ENCODE results near the gene GALNT1.

GALNT1 gene

DNA sequence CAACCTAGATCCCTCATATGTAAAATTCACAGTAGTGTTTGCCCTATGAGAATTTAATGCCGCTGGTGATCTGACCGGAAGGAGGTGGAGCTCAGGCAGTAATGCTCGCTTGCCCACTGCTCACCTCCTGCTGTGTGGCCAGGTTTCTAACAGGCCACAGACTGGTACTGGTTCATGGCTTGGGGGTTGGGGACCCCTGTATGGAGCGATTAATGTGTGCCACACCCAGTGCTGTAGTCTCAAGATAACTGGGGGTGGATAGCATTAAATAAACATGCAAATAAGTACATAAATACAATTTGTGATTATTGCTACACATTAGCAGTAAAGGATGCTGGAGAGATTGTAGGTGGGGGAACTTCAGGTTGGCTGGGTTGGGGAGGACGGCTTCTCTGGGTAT, 3.2 kb downstream of the GALNT1 start:
- Histone ChIP-seq H3K9me3 (ENCODE audit: control insufficient read depth in 1 of 2, low read length in 2 of 2) (peaks cover 0 to 7% of the 10 kb centered on the region in 2 donors), H3K4me1 (ENCODE audit: control insufficient read depth in 1 of 2, insufficient read depth in 2 of 2, low read length in 2 of 2) (peaks cover 7 to 8% of the 10 kb centered on the region in 2 donors), H3K27ac (ENCODE audit: low read length) (no peak overlapping the region), H3K27me3 (ENCODE audit: low read depth, low read length) (no peaks in the 10 kb centered on the region), H3K4me3 (ENCODE audit: low read depth in 1 of 2, low read length in 2 of 2) (no peak overlapping the region), H3K36me3 (ENCODE audit: control insufficient read depth in 1 of 2, insufficient read depth in 2 of 2, low read length in 2 of 2) (no peaks in the 10 kb centered on the region)

DNA sequence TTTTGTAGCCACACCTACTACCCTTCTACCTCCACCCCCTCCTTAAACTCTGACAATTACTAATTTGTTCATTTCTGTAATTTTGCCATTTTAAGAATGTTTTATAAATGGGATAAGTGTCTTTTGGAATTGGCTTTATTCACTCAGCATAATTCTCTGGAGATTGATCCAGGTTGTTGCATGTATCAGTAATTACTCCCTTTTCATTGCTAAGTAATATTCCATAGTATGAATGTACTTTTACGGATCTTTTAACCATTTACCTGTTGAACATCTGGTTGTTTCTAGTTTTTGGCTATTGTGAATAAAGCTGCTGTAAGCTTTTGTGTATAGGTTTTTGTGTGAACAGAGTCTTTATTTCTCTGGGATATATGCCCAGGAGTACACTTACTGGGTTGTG, 4.1 kb downstream of the GALNT1 start:
- Histone ChIP-seq H3K9me3 (ENCODE audit: control insufficient read depth in 1 of 2, low read length in 2 of 2) (peaks cover 0 to 7% of the 10 kb centered on the region in 2 donors), H3K4me3 (ENCODE audit: low read depth in 1 of 2, low read length in 2 of 2) (no peak overlapping the region), H3K27me3 (ENCODE audit: low read depth, low read length) (no peaks in the 10 kb centered on the region), H3K36me3 (ENCODE audit: control insufficient read depth in 1 of 2, insufficient read depth in 2 of 2, low read length in 2 of 2) (no peaks in the 10 kb centered on the region), H3K27ac (ENCODE audit: low read length) (no peak overlapping the region), H3K4me1 (ENCODE audit: control insufficient read depth in 1 of 2, insufficient read depth in 2 of 2, low read length in 2 of 2) (peaks cover 7 to 8% of the 10 kb centered on the region in 2 donors)

DNA sequence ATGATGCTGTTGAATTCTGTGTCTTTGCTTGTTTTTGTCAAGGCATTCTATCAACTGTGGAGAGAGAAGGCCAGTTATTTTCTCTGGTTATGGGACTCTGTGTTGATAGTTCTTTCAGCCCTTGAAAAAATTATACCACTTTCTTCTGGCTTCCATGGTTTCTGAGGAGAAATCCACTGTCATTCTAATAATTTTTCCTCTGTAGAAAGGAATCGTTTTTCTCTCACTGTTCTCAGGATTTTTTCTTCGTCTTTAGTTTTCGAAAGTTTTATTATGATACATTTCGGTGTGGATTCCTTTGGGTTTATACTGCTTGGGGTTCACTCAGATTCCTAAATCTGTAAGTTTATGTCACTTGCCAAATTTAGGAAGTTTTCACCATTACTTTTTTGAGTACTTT, 6.6 kb downstream of the GALNT1 start:
- Histone ChIP-seq H3K9me3 (ENCODE audit: control insufficient read depth in 1 of 2, low read length in 2 of 2) (peaks cover 0 to 7% of the 10 kb centered on the region in 2 donors), H3K27me3 (ENCODE audit: low read depth, low read length) (no peaks in the 10 kb centered on the region), H3K4me3 (ENCODE audit: low read depth in 1 of 2, low read length in 2 of 2) (peak overlapping the region in 1 of 2 donors; percentile 2), H3K27ac (ENCODE audit: low read length) (no peak overlapping the region), H3K4me1 (ENCODE audit: control insufficient read depth in 1 of 2, insufficient read depth in 2 of 2, low read length in 2 of 2) (peaks cover 6 to 25% of the 10 kb centered on the region in 2 donors), H3K36me3 (ENCODE audit: control insufficient read depth in 1 of 2, insufficient read depth in 2 of 2, low read length in 2 of 2) (no peaks in the 10 kb centered on the region)

DNA sequence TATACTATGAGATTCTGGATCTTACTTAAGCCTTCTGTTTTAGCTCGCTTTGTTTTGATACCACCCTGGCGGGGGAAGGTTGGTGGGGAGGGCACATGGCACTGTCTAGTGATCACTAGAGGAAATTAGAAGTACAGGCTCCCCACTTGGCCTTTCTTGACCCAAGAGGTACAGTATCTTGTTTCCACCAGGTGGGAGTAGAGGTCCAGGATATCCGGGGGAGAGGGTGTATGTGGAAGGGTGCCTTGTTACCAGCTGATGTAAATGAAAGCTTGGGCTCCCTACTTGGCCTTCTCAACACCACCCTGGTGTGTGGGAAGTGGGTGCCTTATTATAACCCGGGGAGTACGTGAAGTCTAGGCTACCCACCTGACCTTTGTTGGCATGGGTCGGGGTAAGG, 7.5 kb downstream of the GALNT1 start:
- H3K27ac ChIP-seq (ENCODE audit: low read length), result no peak overlapping the region
- H3K36me3 ChIP-seq (ENCODE audit: control insufficient read depth in 1 of 2, insufficient read depth in 2 of 2, low read length in 2 of 2), result no peaks in the 10 kb centered on the region
- H3K9me3 ChIP-seq (ENCODE audit: control insufficient read depth in 1 of 2, low read length in 2 of 2), result peaks cover 0 to 7% of the 10 kb centered on the region in 2 donors
- H3K27me3 ChIP-seq (ENCODE audit: low read depth, low read length), result no peaks in the 10 kb centered on the region
- H3K4me1 ChIP-seq (ENCODE audit: control insufficient read depth in 1 of 2, insufficient read depth in 2 of 2, low read length in 2 of 2), result peaks cover 6 to 24% of the 10 kb centered on the region in 2 donors
- H3K4me3 ChIP-seq (ENCODE audit: low read depth in 1 of 2, low read length in 2 of 2), result no peak overlapping the region

DNA sequence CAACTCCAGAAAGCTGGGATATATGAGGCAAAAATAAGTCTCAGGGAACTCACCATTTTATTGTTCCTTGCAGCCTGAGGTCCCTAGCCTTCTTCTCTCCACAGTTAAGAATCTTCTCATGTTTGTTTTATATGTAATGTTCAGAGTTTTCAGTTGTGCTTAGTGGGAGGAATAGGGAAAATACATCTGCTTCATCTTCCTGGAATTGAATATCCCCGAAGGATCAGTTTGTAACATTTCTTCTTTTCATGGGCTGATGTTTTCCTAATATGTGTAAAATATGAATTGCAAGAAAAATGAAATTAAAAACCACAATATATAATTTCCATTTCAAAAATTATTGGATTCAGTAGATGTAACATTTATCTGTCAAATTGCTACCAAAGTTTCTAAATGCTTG, 8.0 kb downstream of the GALNT1 start:
- Histone ChIP-seq H3K27ac (ENCODE audit: low read length) (no peak overlapping the region), H3K4me3 (ENCODE audit: low read depth in 1 of 2, low read length in 2 of 2) (no peak overlapping the region), H3K4me1 (ENCODE audit: control insufficient read depth in 1 of 2, insufficient read depth in 2 of 2, low read length in 2 of 2) (peaks cover 6 to 27% of the 10 kb centered on the region in 2 donors), H3K36me3 (ENCODE audit: control insufficient read depth in 1 of 2, insufficient read depth in 2 of 2, low read length in 2 of 2) (no peaks in the 10 kb centered on the region), H3K27me3 (ENCODE audit: low read depth, low read length) (no peaks in the 10 kb centered on the region), H3K9me3 (ENCODE audit: control insufficient read depth in 1 of 2, low read length in 2 of 2) (peaks cover 0 to 7% of the 10 kb centered on the region in 2 donors)

DNA sequence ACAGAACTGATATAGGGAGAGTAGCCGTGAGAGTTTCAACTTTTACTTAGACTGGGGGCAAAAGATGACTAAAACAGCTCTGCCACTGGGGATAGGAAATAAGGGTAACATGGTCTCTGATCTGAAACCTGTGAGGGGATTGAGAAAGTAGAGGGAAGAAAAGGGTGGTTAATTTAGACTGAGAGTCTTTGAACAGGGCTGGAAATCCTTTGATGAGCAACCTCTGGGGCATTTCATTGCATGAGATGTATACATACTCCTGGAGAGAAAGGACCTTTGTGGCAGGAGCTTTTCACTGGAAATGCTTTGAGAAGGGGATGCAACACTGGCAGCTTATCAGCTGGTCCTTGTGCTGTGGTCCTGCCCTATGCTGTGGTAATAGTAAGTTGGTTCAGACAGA, 9.4 kb downstream of the GALNT1 start:
- H3K4me3 ChIP-seq (ENCODE audit: low read depth in 1 of 2, low read length in 2 of 2), result no peak overlapping the region
- no peaks in the 10 kb centered on the region for H3K27me3 ChIP-seq (ENCODE audit: low read depth, low read length)

DNA sequence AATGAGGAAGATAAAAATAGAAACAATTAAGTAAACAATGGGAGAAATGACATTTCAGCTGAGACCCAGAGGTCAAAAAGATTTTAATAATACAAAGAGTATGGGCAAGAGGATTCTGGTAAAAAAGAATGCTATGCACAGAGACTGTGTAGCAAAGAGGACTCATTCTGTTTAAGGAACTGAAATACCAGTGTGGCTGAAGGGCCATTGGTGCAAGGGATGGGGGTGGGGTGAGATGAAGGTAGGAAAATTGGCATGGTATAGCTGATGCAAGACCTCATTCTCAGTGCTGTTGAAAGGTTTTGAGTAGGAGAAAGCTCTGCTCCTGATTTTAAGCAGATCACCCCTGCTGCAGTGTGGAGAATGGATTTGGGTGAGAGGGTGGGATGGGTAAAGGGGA, 10.8 kb downstream of the GALNT1 start:
- no peaks in the 10 kb centered on the region for H3K36me3 ChIP-seq (ENCODE audit: control insufficient read depth in 1 of 2, insufficient read depth in 2 of 2, low read length in 2 of 2)
- no peaks in the 10 kb centered on the region for H3K27me3 ChIP-seq (ENCODE audit: low read depth, low read length)
- no peak overlapping the region for H3K4me3 ChIP-seq (ENCODE audit: low read depth in 1 of 2, low read length in 2 of 2)

More for the DNA sequence above, 9.4 kb downstream of the GALNT1 start:
- no peak overlapping the region for H3K27ac ChIP-seq (ENCODE audit: low read length)
- H3K4me1 ChIP-seq (ENCODE audit: control insufficient read depth in 1 of 2, insufficient read depth in 2 of 2, low read length in 2 of 2), result peaks cover 6 to 32% of the 10 kb centered on the region in 2 donors
- H3K36me3 ChIP-seq (ENCODE audit: control insufficient read depth in 1 of 2, insufficient read depth in 2 of 2, low read length in 2 of 2), result no peaks in the 10 kb centered on the region
- peaks cover 0 to 7% of the 10 kb centered on the region in 2 donors for H3K9me3 ChIP-seq (ENCODE audit: control insufficient read depth in 1 of 2, low read length in 2 of 2)

DNA sequence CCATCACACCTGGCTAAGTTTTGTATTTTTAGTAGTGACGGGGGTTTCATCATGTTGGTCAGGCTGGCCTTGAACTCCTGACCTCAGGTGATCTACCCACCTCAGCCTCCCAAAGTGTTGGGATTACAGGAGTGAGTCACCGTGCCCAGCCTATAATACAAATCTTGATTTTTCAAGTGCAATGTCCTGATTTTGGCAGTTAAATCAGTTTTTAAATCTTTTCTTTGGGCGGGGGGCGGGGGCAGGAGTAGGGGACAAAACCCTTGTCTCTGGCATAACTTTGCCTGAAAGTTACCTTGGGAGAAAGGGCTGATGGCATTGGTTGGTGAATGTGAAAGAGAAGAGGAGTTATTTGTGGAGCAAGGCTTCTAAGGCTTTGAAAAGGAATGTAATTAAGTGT, 12.3 kb downstream of the GALNT1 start:
- Histone ChIP-seq H3K9me3 (ENCODE audit: control insufficient read depth in 1 of 2, low read length in 2 of 2) (no peaks in the 10 kb centered on the region), H3K4me1 (ENCODE audit: control insufficient read depth in 1 of 2, insufficient read depth in 2 of 2, low read length in 2 of 2) (peaks cover 6 to 32% of the 10 kb centered on the region in 2 donors), H3K4me3 (ENCODE audit: low read depth in 1 of 2, low read length in 2 of 2) (no peak overlapping the region), H3K36me3 (ENCODE audit: control insufficient read depth in 1 of 2, insufficient read depth in 2 of 2, low read length in 2 of 2) (no peaks in the 10 kb centered on the region), H3K27ac (ENCODE audit: low read length) (no peak overlapping the region), H3K27me3 (ENCODE audit: low read depth, low read length) (no peaks in the 10 kb centered on the region)

More for the DNA sequence above, 10.8 kb downstream of the GALNT1 start:
- H3K9me3 ChIP-seq (ENCODE audit: control insufficient read depth in 1 of 2, low read length in 2 of 2), result peaks cover 0 to 7% of the 10 kb centered on the region in 2 donors
- H3K4me1 ChIP-seq (ENCODE audit: control insufficient read depth in 1 of 2, insufficient read depth in 2 of 2, low read length in 2 of 2), result peaks cover 6 to 32% of the 10 kb centered on the region in 2 donors
- H3K27ac ChIP-seq (ENCODE audit: low read length), result no peak overlapping the region

DNA sequence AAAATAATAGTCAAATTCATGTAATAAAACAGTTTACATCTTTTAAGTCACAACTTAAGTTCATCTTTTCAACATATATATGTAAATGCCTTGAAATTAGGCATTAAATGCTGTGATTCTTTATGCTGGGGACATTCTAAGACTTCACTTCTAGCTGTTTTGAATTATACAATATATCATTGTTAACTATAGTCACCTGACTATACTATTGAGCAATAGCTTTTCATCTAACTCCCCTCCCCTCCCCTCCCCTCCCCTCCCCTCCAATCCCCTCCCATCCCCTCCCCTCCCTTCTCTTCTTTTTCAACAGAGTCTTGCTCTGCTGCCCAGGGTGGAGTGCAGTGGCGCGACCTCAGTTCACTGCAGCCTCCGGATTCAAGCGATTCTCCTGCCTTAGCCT, 16.2 kb downstream of the GALNT1 start:
- Histone ChIP-seq H3K4me3 (ENCODE audit: low read depth in 1 of 2, low read length in 2 of 2) (no peak overlapping the region), H3K4me1 (ENCODE audit: control insufficient read depth in 1 of 2, insufficient read depth in 2 of 2, low read length in 2 of 2) (peaks cover 0 to 14% of the 10 kb centered on the region in 2 donors), H3K27me3 (ENCODE audit: low read depth, low read length) (no peaks in the 10 kb centered on the region), H3K27ac (ENCODE audit: low read length) (no peak overlapping the region), H3K9me3 (ENCODE audit: control insufficient read depth in 1 of 2, low read length in 2 of 2) (peaks cover 0 to 17% of the 10 kb centered on the region in 2 donors), H3K36me3 (ENCODE audit: control insufficient read depth in 1 of 2, insufficient read depth in 2 of 2, low read length in 2 of 2) (no peaks in the 10 kb centered on the region)

DNA sequence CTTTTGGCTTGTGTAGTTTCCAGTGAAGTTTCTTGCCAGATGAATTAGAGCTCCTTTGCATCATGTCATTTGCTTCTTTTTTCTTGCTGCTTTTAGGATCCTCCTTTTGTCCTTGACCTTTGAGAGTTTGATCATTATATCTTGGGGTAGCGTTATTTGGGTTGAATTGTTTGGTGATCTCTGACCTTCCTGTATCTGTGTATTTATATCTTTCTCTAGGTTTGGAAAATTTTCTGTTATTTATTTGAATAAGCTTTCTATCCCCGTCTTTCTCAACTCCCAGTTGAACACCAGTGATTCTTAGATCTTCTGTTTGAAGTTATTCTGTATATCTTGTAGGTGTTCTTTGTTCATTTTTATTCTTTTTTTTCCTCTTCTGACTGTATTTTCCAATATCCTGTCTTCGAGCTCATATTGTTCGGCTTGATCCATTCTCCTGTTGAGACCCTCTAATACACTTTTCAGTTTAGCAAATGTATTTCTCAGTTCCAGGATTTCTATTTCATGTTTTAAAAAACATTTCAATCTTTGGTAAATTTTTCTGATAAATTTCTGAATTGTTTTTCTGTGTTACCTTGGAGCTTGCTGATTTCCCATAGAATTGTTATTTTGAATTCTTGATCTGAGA, 20.8 kb downstream of the GALNT1 start:
- Histone ChIP-seq H3K36me3 (ENCODE audit: control insufficient read depth in 1 of 2, insufficient read depth in 2 of 2, low read length in 2 of 2) (no peaks in the 10 kb centered on the region), H3K9me3 (ENCODE audit: control insufficient read depth in 1 of 2, low read length in 2 of 2) (peaks cover 0 to 21% of the 10 kb centered on the region in 2 donors), H3K4me3 (ENCODE audit: low read depth in 1 of 2, low read length in 2 of 2) (peak overlapping the region in 1 of 2 donors; percentile 8), H3K4me1 (ENCODE audit: control insufficient read depth in 1 of 2, insufficient read depth in 2 of 2, low read length in 2 of 2) (no peaks in the 10 kb centered on the region), H3K27ac (ENCODE audit: low read length) (no peak overlapping the region), H3K27me3 (ENCODE audit: low read depth, low read length) (no peaks in the 10 kb centered on the region)

DNA sequence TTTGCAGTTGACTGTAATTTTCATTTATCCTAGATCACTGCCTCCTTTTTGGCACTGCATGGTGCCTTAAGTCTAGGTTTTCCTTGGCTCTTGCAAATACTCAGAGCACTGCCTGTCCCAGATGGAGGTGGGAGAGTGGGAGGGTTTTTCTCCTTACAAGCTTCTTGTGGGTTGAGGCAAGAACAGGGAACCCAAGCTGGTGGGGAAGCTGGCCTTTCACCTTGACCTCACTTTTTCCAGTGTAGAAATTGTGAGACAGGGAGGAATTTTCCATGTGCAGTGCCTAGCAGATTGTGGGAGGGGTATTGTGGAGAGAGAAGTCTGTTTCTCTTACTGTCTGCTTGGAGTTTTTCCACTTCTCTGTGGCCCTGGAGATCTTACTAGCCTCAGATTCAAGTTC, 21.5 kb downstream of the GALNT1 start:
- Histone ChIP-seq H3K4me3 (ENCODE audit: low read depth in 1 of 2, low read length in 2 of 2) (no peak overlapping the region), H3K4me1 (ENCODE audit: control insufficient read depth in 1 of 2, insufficient read depth in 2 of 2, low read length in 2 of 2) (no peaks in the 10 kb centered on the region), H3K27ac (ENCODE audit: low read length) (no peak overlapping the region), H3K27me3 (ENCODE audit: low read depth, low read length) (no peaks in the 10 kb centered on the region), H3K36me3 (ENCODE audit: control insufficient read depth in 1 of 2, insufficient read depth in 2 of 2, low read length in 2 of 2) (no peaks in the 10 kb centered on the region), H3K9me3 (ENCODE audit: control insufficient read depth in 1 of 2, low read length in 2 of 2) (peaks cover 0 to 21% of the 10 kb centered on the region in 2 donors)

DNA sequence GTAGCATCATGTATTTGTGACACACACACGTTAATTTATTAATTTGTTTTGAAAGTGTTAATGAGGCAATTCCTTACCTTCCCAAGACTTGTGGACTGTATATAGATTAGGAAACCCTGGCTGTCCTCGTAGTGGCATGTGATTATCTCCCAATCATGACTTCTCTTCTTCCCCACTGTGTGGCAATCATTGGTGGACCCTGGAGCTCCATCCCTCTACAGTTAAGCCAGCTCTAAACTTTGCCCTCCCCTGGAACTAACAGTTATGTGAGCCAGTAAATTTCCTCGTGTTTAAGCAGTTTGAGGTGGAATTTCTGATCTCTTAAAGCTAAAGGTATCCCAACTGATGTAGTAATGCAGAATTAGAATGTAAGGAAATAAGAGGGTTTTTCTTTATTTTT, 22.0 kb downstream of the GALNT1 start:
- no peak overlapping the region for H3K4me3 ChIP-seq (ENCODE audit: low read depth in 1 of 2, low read length in 2 of 2)
- peaks cover 0 to 21% of the 10 kb centered on the region in 2 donors for H3K9me3 ChIP-seq (ENCODE audit: control insufficient read depth in 1 of 2, low read length in 2 of 2)
- peaks cover 0 to 2% of the 10 kb centered on the region in 2 donors for H3K4me1 ChIP-seq (ENCODE audit: control insufficient read depth in 1 of 2, insufficient read depth in 2 of 2, low read length in 2 of 2)
- H3K36me3 ChIP-seq (ENCODE audit: control insufficient read depth in 1 of 2, insufficient read depth in 2 of 2, low read length in 2 of 2), result no peaks in the 10 kb centered on the region
- H3K27me3 ChIP-seq (ENCODE audit: low read depth, low read length), result no peaks in the 10 kb centered on the region
- H3K27ac ChIP-seq (ENCODE audit: low read length), result no peak overlapping the region
